ENCODE results near the gene BID. TPM values are rescaled to one million over a fixed set of nuclear protein-coding genes. Genes with fewer than 3 reads are reported as not detected.

The BID gene
- total and polyA plus RNA-seq, 2 of the 8 experiments (the other 6 are each of a cell fraction or from before 2014, with no cell fraction given): 39.3 to 114 TPM

DNA sequence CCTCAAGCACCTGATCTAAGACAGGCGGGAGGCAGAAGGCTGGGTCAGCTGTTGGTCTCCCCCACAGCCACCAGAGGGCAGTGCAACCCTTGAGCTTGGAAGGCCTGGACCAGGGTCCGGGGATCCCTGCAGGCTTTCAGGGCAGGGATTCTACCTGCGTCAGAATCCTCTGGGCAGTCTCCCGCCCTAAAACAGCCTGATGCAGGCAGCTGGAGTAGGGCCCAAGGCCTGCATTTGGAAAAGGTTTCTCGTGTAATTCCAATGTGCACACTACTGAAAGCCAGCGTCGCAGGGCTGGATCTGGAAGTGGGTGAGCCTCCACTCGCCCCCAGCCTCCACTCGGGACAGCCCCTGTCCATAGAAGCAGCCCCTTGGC is 31.8 kb downstream of the BID start (continued):
- TF ChIP-seq RXRA (IDR thresholded peaks at IDR 0.05; ENCODE audit: insufficient read depth, low read depth, low read length) (no peak), ASH2L (IDR thresholded peaks at IDR 0.05; ENCODE audit: low read length) (peak; percentile 31), SIN3A (conservative IDR thresholded peaks at IDR 0.05 in 1 of 2, IDR thresholded peaks at IDR 0.05 in 1 of 2; ENCODE audit: low read depth in 1 of 2, low read length in 2 of 2) (0 out of 4 replicates have a peak, but pooled peaks of 1 of the 2 experiments have one; percentile 49), TBP (IDR thresholded peaks at IDR 0.05; ENCODE audit: low read depth, low read length) (no peak), BRCA1 (IDR thresholded peaks at IDR 0.05; ENCODE audit: low read depth, low read length) (no peak), RAD21 (IDR thresholded peaks at IDR 0.05 in 1 of 2, conservative IDR thresholded peaks at IDR 0.05 in 1 of 2; ENCODE audit: low read depth in 2 of 2, low read length in 2 of 2) (peak; percentile 94 to 97), CBX5 (IDR thresholded peaks at IDR 0.05; ENCODE audit: low read depth, low read length) (no peak), BCL11A (IDR thresholded peaks at IDR 0.05; ENCODE audit: low read depth in 2 of 2, low read length in 2 of 2) (no peak)
- TF ChIP-seq, protein P1, sequence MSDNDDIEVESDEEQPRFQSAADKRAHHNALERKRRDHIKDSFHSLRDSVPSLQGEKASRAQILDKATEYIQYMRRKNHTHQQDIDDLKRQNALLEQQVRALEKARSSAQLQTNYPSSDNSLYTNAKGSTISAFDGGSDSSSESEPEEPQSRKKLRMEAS (IDR thresholded peaks at IDR 0.05): no peak
